GM12864 (cell line): Measurements from ENCODE around the gene NDST3.

Experiments
- DNase-seq: peaks from one replicate; pipeline ENCODE4 v3.0.0-alpha.2; 2011; ENCODE audit warnings: low read depth
- H3K4me3 ChIP-seq: 2 replicates; pipeline ENCODE4 v1.5.1; 2011; ENCODE audit warnings: mild to moderate bottlenecking, low read depth, low read length, control low read depth
- TF ChIP-seq, protein P1 (sequence below): IDR thresholded peaks from 2 replicates; pipeline ENCODE4 v1.5.1; 2011; ENCODE audit warnings: low read depth, mild to moderate bottlenecking, moderate library complexity, low read length, control low read depth, inconsistent platforms; ENCODE audit errors: missing control alignments

NDST3 gene

DNA sequence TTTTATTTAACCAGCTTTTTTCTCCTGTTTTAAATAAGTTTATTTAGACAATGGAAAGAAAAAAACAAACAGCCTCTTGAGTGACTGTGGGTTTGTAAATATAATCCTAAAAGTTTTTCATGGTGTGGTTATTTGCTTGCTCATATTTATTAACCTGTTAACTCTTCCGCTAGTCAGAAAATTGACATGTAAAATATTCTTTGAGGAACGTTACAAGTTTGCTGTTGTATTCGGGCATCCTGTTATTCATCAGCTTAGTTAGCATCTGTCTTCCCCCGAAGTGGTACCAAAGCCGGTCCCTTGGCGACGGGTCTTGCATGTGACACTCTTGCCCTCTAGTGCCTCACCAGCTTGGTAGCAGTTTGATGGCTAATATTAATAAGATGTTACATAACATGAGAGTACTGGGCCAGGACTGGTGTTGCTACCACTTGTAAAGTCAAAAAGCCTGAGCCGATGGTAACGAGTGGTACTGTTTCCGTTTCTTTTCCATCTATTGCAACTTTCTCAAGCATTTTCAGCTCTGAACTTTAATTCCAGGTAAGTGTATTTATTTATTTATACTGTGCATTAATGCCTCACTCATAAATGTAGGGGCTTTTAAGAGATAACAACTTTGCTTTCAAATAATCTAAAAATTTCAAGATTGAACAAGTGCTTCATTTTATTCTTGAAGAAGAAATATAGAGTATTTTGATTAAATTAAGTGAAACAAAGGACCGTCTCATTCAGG lies at the start of gene NDST3:
Gene NDST3 (plus strand): TSS at position 434 of the 733 bp plus-strand sequence. CDS start 19,425 bp downstream, outside the sequence.
- no peak for DNase-seq
- TF ChIP-seq, protein P1, sequence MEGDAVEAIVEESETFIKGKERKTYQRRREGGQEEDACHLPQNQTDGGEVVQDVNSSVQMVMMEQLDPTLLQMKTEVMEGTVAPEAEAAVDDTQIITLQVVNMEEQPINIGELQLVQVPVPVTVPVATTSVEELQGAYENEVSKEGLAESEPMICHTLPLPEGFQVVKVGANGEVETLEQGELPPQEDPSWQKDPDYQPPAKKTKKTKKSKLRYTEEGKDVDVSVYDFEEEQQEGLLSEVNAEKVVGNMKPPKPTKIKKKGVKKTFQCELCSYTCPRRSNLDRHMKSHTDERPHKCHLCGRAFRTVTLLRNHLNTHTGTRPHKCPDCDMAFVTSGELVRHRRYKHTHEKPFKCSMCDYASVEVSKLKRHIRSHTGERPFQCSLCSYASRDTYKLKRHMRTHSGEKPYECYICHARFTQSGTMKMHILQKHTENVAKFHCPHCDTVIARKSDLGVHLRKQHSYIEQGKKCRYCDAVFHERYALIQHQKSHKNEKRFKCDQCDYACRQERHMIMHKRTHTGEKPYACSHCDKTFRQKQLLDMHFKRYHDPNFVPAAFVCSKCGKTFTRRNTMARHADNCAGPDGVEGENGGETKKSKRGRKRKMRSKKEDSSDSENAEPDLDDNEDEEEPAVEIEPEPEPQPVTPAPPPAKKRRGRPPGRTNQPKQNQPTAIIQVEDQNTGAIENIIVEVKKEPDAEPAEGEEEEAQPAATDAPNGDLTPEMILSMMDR, result peak; percentile 22
- H3K4me3 ChIP-seq, result no peak within 1 kb of the TSS

DNA sequence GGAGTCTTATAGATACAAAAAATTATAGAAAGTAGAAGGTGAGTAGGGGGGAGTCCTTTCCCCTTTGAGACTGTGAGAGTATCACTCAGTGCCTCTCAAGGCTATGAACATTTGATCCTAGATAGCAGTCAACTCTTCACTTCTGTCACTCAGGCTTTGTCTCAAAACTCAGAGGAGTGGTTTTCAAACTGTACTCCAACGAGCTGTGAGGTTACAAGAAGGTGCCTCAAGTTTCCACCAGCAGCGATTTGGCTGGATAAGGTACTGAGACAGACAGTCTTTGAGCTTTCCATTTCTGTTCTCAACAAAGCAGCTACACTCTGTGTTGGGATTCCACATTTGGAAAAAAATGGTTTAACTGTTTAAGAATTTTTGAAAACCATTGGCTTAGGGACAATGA lies 48.0 kb upstream of the NDST3 start:
- TF ChIP-seq, protein P1, result no peak
- DNase-seq, result no peak
- no peak overlapping the region for H3K4me3 ChIP-seq

DNA sequence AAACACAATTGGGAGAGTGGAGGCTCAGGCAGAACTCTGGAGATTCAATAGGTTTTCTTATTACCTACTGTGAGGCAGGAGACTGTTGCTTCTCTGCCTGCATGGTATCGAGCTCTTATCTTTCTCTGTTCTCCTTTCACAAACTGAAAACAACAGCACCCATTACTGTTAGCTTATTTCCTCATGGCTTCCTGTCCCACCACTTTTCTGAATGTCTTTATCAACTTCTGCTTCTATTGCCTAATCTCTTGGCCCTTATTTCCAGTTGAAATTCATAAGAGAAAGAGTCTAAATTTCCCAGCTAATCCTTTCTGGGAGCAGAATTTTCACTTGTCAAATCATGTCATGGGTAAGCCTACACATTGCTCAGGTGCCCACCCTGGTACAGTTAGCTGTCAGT lies 46.8 kb upstream of the NDST3 start:
- H3K4me3 ChIP-seq, result no peak overlapping the region
- TF ChIP-seq, protein P1, result no peak
- no peak for DNase-seq

DNA sequence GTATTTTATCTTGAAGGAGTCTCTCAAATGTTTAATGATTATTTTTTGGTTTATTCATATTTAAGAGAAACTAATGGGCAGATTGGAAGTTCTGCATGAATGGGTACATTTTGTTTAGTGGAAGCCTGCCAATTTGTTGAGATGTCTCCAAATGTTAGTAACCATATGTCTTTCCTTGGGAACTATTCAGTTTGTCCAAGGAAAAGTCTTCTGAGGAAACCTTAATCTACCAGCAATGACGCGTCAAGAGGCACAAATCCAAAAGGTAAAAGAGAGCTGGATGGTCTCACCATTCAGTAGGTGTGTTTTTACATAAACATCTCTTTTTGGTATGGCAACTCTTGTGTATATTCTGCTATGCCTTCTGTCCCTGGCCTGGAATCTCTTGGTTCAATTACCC lies 37.4 kb upstream of the NDST3 start:
- TF ChIP-seq, protein P1, result no peak
- no peak for DNase-seq
- H3K4me3 ChIP-seq, result no peak overlapping the region

DNA sequence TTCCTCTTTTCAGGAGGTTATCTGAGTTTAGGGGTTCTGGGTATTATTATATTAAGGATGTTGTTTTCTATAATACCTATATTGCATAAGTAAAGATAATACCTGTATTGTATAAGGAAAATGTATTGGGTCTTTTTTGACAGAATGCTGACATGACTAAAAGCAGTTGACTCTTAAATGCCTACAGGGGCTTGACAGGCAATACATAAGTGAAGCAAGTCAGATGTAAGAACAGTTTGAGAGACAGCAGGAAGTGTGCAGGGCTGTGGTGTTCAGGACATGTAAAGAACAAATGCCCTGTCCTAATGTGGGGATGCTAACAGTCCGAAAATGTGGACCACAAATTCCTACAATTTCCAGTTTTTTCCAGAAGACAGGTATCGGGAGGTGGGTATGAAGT lies 30.2 kb upstream of the NDST3 start:
- DNase-seq, result no peak
- no peak overlapping the region for H3K4me3 ChIP-seq
- TF ChIP-seq, protein P1, result no peak

DNA sequence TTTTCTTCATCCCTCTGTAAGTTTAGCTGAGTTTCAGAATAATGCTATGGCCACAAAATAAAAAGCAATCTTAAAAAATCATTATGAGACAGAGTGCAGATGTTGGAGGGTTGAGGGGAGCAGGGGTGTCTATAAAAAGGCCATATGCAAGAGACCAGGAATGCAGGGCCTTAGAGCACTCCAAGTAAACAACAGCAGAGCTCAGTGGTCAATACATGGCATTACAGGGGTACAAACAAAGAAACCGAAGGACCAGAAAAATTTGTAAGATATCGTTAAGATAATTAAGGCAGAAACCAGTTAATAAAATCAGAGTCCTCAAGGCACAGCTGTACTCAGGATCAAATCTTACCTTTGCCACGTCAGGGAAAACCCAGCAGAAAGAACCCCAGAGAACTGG lies 28.4 kb upstream of the NDST3 start:
- H3K4me3 ChIP-seq, result no peak overlapping the region
- TF ChIP-seq, protein P1, result no peak
- no peak for DNase-seq

DNA sequence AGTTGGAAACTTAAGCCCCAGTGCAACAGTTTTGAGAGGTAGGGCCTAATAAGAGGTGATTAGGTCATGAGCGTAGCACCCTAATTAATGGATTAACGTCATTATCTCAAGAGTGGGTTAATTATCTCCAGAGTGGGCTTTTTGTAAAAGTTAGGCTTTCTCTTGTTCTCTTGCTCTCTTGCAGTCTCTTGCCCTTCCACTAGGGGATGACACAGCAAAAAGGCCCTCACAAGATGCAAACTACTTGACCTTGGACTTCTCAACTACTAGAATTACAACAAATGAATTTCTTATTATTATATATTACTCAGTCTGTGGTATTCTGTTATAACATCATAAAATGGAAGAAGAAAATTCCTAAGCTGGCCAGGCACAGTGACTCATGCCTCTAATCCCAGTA lies 22.1 kb upstream of the NDST3 start:
- H3K4me3 ChIP-seq, result no peak overlapping the region
- no peak for DNase-seq
- TF ChIP-seq, protein P1, result peak; percentile 47
